ENCODE data around the gene SIVA1.

The SIVA1 gene

DNA sequence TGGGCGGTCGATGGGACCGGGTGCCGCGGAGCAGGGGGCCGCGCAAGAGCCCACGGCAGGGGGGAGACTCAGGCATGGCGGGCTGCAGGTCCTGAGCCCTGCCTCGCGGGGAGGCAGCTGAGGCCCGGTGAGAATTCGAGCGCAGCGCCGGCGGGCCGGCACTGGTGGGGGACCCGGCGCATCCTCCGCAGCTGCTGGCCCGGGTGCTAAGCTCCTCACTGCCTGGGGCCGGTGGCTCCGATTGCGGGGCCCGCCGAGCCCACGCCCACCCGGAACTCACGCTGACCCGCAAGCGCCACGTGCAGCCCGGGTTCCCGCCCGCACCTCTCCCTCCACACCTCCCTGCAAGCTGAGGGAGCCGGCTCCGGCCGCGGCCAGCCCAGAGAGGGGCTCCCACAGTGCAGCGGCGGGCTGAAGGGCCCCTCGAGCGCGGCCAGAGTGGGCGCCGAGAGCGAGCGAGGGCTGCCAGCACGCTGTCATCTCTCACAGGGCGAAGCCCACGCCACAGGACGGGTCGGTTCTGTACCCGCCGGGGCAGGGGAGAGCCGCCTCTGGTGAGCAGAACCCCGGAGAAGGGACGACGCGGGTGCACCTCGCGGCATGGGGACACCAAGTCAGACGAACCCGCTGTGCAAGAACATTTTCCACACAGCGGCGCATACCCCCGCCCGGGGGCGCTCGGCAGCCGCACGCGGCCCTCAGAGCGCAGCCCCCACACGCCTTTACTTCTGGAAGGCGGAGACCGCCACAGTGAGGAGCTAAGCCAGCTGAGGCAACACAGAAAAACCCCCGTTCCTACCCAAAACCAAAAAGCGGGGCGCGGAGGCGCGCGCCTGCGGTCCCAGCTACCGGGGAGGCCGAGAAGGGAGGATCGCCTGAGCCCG, 1.2 kb upstream of the SIVA1 start:
- no peak for DNase-seq

DNA sequence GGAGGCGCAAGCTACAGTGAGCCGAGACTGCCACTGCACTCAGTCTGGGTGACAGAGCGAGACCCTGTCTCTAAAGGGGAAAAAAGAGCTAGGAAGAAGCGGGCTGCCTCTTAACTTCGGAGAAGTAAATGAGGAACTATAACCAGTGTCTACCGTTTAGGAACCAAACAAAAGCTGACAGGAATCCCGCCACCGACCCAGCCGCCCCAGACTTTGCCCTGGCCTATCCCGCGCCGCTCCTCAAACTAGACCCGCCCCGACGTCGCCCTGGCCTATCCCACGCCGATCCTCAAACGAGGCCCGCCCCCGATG, 568 bp upstream of the SIVA1 start:
- DNase-seq: no peak

DNA sequence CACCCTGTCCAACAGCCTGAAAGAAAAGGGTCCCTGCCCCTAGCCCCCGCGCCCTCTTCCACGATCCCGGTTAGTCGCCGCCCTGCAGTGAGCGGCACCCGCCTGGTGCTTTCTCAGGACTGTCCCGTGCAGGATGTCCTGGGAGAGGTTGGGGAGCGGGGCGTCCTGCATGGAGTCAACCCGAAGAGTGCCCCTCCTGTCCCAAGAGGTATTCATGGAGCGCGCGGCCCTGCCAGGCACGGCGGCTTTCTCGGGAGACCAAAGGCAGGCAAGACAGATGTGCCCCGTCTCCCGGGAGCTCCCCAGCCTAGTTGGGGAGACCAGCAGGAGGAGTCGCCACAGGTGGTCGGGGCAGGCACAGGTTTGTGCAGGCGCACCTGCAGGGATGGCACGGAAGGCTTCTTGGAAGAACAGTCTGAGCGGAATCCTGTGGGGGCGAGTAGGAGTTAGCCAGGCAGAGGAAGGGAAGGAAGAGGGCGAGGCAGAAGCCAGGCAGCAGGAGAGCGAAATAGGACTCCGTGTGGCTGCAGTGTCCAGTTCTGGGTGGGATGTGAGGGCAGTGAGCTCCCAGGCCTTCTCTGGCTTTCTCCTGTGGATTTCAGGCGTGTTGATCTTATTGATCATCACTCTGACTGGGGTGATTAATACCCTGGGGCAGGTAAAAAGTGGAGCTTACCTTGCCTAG, 723 bp downstream of the SIVA1 start:
- DNase-seq: peak in 1 of 5 experiments; percentile 19

DNA sequence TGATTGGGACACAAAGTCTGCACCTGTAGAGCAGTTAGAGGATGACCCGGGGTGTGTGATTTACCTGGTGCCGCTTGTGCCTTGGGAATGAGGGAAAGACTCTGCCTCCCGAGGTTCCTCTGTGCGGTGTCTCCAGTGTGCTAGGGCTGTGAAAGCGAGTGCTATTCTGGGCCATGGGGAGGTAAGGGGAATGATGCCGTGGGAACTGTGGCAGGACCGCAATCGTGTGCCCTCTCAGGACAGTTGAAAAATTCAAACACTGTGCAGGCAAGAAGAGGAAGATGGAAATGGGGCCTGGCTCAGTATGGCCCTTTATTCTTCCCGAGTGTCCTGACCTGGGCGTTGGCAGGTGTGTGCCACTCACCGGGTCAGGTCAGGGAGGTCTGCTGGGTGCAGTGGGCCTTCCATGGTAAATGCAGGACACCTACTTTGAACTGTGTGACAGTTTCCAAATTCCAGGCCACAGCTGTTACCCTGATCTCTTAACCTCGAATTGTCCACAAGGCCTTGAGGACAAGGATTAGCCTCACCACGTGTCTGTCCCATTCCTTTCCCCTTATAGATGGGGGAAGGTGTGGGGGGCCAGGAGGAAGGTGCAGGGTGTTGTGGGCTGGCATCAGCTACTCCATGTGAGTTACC, 1.4 kb downstream of the SIVA1 start:
- DNase-seq: no peak

DNA sequence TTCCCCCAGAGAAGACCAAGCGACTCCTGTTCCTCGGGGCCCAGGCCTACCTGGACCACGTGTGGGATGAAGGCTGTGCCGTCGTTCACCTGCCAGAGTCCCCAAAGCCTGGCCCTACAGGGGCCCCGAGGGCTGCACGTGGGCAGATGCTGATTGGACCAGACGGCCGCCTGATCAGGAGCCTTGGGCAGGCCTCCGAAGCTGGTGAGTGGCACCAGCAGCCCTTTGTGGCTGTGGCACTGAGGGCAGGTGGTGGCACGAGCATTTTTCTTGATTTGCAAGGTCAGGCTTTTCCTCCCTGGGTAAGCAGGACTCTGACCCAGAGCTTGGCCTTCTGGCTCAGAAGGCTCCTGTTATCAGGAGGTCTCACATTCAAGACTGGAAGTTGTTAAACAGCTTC, 2.7 kb downstream of the SIVA1 start:
- no peak for DNase-seq

DNA sequence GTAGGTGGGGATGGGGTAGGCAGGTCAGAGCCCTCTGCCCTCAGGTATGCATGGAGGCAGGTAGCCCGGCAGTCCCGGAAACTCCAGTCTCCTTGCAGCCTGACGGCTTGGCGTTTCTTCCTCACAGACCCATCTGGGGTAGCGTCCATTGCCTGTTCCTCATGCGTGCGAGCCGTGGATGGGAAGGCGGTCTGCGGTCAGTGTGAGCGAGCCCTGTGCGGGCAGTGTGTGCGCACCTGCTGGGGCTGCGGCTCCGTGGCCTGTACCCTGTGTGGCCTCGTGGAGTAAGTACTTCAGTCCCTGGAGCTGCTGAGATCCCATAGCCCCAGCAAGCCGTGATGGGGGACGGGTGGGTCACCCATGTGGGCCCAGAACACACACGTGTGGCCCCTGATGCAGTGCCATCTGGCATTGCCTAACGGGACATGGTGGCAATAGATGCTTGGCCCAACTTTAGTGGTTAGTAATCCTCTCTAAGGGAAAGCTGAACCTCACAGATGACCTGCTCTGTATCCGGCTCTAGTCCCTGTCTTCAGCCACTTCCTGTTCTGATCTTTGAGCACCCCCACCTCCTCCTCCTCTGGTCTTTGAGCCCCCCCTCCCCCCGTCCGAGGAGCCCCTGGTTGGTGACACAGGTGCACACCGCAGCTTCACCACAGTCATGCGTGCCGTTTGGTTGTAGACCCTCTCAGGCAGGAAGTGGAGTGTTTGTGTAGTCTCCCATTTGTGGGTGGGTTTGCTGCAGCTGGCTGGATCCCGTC, 3.7 kb downstream of the SIVA1 start:
- no peak for DNase-seq

DNA sequence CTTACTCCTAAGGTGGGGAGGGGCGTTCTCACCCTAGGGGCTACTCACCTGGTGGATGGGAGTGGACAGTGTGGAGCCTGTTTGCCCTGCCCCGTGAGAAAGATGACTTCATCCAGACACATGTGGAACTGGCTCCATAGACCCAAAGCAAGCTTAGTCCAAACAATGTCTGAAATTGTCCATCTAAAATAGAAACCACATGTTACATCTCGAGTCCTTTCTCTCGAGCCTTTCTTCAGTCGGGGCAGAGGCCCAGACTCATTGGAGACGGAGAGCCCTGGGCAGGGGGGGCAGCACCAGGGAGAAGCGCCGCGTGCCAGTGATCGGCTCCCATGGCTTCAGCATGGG, 4.3 kb downstream of the SIVA1 start:
- no peak for DNase-seq

DNA sequence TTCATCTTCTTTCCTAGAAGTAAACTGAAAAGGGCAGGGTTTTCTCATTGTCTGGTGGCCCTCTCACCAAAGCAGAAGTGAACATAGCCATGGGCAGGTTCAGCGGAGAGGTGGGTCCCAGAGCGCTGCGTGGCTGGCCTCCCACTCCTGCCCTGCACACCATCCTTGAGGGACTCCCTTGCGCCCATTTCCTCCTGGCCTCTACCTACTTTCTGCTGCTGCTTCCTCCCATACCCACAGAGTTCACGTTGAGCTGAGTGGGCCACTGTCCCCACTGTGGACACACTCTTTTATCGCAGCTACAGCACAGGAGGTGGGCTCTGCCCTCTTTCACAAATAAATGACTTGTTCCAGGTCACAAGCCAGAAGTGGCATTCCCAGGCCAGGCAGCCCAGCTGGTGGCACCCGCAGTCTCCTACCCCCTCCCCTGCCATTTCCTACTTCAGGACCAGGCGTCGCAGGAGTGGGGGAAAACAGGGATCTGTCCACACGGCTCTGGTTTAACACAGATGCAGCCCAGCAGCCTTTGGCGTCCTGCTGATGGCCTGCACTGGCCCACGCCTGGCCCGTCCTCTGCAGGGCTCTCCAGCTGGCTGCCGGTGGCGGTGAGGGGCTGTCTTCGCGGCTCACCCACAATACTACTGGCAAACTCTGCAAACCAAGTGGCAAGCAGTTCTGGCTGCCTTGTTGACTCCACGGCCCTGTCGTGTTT, 4.9 kb downstream of the SIVA1 start:
- no peak for DNase-seq

DNA sequence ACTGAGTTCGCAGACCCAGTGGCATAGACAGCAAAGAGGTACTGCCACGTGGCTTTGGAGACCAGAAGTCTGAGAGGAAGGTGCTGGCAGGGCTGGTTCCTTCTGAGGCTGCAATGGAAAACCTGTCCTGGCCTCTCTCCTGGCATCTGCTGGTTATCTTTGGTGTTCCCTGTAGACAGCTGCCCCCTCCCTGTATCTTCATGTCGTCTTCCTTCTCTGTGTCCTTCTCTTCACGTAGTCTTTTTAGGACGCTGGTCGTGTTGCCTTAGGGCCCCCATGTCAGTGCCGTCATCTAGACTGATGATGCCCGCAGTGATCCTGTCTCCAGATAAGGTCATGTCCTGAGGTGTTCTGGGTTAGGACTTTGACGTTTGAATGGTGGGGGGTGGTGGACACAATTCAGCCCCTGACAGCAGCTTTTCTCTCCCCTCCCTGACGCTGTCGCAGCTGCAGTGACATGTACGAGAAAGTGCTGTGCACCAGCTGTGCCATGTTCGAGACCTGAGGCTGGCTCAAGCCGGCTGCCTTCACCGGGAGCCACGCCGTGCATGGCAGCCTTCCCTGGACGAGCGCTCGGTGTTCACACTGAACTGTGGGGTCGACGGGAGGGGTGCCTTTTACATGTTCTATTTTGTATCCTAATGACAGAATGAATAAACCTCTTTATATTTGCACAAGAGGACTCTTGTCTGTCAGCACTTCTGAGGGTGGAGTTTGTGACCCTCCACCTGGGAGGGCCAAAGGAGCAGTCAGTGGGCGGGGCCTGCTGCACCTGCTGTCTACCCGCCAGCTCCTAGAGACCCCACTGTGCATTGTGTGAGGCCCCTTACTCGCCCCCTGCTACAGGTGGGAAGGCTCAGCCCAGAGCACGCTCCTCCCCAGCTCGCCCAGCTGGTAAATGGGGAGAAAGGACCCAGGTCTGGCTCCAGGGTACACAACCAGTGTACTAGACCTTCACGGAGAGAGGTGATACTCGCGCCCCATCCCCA, 6.3 kb downstream of the SIVA1 start:
- no peak for DNase-seq

DNA sequence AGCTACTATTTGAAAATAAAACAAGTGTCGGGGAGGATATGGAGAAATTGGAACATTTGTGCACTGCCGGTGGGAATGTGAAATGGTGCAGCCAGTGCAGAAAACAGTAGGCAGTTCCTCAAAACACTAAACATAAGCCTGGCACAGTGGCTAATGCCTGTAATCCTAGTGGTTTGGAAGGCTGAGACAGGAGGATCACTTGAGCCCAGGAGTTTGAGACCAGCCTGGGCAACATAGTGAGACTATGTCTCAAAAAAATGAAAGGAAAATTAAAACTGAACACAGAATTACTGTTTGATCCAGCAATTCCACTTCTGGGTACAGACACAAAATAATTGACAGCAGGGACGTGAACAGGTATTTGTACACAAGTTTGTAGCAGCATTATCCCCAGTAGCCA, 12.6 kb downstream of the SIVA1 start:
- DNase-seq: no peak

DNA sequence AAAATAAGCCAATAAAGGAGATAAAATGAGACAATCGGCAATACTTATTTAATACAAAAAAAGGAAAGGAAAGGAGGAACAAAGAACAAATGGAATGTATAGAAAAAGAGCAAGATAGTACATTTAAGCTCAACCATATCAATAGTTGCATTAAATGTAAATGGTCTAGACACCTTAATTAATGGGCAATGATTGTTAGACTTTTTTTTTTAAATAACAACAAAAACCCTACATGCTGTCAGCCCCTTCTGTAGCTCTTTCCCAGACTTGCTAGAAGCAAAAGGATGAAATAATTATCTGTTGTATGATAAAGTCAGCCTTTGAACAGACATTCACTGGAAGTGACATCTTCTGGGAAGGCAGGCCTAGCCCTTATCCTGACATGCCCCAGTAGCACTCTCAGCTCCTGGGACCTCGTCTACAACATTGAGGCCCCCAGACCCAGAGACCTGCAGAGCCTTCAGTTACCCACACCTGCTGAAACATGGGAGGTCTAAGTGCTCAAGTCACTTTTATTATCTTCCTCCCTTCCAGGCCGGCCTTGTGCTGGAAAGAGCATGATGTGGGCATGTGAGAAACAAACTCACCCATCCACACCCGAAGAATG, 13.4 kb downstream of the SIVA1 start:
- DNase-seq: no peak

DNA sequence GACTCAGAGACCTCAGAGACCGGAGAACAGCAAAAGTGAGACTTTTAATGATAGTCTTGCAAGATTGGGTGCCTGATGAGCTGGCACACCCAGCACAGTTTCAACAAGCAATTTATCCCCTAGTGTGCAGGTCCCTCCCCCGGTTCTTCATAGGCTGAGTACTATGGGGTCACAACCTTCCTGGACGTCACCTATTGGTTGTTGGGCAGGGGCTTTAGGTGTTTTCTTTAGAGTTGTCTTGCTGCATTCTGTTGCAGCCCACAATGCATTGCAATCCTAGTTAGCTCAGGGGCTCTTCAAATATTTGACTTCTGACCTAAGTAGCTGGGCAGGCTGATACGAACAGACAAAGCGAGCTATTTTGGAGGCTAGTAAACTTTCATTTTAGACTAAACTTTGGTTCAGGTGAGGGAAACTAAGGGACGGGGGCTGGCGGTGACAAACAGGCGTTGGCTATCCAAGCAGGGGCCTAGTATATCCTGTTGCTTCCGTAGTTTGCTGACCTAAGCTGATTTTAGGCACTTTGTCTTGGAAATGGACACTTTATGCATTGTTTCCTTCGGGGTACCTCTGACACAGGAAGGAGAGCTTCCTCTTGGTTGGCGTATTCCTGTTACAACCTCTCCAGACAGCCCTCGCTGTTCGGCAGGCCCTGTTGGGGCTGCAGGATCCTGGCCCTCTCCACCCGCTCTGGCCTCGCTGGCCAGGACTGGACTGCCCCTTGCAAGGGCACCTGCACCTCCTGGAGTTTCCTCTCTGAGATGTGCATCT, 14.1 kb downstream of the SIVA1 start:
- peak in 1 of 5 experiments; percentile 22 for DNase-seq

DNA sequence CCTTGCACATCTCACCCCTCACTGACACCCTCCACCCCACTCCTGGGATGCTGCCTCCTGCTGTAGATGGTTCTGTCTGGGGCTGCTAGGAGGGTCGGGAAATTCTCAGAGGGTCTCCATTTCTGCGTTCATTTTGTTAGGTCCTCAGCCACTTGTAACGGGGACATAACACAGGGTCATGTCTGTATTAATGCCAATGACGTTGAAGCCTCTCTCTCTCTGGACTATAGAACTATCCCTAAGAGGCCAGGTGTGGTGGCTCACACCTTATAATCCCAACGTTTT, 14.6 kb downstream of the SIVA1 start:
- DNase-seq: no peak

DNA sequence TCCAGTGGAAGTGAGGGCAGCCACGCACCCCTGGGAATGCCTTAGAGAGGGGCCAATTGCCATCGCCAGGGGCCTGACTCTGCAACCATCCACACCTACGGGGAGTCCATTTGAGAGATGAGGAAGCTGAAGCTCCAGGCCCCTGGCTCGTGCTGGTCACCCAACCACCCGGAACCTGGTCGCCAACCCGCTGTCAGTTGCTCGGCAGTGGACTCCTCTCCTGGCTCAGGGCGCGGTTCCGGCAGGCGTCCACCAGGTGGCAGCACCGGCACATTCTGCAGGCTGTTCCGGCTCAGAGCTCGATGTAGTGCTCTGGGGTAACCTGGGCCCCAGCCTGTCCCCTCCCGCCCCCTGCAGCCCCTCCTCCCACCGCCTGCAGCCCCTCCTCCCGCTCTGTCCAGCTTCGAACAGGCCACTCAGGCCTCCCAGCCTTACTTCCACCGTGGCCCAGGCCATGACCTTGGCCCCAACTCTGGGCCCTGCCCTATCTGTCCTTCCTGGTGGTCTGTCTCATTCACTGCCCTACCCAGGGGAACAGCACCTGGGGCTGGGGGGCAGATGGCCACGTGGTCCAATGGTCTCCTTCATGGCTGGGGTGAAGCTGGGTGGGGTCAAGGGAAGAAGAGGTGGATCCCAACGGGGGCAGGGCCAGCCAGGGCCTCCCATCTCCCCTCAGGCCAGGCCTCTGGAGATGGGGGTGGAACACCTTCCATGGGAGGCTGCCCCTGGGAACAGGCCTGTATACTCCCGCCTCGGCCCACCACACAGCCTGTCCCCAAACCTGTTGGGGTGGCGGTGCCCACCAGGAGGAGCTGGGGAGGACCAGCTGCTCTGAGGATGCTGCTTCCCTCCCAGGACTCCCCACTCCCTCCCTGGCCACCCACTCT, 15.7 kb downstream of the SIVA1 start:
- DNase-seq: peak; percentile 73 to 91 (median 83)

DNA sequence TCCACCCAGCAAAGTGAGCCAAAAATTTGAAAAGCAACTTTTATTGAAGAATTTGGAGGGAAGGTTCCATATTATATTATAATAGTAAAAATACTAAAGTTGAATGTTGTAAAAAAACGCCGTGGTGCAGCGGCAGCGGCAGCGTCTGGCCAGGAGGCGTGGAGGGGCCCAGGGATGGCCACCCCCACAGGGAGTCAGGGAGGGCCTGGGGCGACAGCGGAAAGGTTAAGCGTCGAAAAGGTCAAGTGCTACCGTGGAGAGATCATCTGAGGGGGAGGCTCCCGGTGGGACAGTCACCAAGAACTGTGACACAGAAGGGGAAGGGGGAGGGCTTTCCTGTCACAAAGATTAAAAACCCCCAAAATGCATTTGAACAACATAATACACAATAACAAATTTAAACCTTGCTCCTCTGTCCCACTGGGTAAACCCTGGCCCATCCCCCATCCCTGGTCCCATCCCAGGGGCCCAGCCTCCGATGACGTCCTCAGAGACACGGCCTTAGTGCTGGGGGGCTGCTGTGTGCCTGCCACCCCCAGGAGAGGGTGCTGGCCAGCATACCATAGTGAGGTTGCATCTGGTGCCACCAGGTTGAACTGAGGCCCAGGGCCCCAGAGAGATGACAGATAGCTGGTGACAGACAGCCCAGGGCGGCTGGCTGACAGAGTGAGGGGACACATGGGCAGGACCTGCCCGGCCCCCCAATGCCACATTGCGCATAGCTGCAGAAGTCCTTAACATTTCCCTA, 16.6 kb downstream of the SIVA1 start:
- no peak for DNase-seq

DNA sequence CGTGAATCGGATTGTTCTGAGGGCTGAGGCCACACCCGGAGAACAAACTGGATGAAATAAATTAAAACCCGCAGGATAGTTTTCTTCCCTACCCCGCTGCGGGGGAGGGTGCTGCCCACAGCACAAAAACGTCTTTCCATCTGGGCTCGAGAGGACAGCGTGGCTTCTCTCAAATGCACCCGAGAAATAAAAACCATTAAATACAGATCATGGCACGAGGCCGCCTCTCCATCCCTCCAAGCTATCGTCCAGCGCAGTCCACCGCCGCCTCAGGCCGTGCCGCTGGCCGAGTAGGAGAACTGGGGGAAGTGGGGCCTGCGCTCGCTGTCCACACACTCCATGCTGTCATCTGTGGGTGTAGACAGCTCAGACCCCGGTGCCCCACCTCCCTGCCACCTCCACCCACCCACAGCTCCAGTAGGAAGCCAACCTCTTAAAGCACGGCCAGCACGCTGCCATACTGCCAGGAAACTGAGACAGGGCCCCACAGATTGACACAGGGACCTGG, 17.2 kb downstream of the SIVA1 start:
- DNase-seq: no peak

DNA sequence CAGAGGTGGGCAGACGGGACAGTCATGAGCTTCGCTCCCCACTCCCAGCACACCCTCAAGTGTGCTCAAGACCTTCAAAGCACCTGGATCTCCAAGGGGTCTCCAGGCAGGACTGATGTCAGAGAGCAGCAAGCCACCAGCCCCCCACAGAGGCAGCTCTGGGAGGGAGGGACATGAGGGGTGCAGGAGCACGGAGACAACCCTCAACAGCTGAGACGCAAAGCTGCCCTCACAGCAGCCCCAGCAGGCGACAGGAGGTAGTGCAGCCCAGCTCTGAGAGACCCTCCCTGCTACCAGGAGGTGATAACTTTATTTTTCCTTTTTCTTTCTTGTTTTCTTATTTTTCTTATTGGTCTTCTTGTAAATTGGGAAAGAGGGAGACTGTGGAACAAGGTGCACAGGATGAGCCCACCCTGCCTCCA, 17.9 kb downstream of the SIVA1 start:
- DNase-seq: peak in 1 of 5 experiments; percentile 35

DNA sequence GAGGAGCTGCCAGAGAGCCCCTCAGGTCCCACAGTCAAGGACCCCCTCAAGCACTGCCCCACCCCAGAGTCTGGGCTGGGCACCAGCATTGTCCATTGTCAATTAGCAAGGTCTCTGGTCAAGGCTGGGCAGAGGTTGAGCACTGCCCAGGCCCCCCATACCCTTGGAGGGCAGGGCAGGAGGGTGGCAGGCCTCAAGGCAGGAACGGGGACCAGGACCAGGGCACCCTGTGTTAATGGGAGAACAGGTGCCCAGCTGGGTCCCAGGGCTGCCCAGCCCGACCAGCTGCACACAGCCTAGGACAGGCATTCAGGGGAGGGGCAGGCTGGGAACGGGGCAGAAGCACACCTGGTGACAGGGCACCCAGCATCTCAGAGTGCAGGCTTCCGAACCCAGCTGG, 18.4 kb downstream of the SIVA1 start:
- no peak for DNase-seq
